Activated T-cell treated with anti-CD3 and anti-CD28 coated beads for 24 hours (primary cell): ENCODE measurements around the gene JADE2.
A peak's percentile ranks its signal among the peaks of the same experiment; 100 is the strongest.
"Not testable (repeated sequence)": the region's sequence is repeated elsewhere in the genome, so short reads cannot be mapped to it uniquely, and the experiment has no call there.

Source experiments
- DNase-seq: peaks from one replicate; pipeline ENCODE4 v3.0.0-alpha.2; 2020; ENCODE audit warnings: low read depth

The JADE2 gene

DNA sequence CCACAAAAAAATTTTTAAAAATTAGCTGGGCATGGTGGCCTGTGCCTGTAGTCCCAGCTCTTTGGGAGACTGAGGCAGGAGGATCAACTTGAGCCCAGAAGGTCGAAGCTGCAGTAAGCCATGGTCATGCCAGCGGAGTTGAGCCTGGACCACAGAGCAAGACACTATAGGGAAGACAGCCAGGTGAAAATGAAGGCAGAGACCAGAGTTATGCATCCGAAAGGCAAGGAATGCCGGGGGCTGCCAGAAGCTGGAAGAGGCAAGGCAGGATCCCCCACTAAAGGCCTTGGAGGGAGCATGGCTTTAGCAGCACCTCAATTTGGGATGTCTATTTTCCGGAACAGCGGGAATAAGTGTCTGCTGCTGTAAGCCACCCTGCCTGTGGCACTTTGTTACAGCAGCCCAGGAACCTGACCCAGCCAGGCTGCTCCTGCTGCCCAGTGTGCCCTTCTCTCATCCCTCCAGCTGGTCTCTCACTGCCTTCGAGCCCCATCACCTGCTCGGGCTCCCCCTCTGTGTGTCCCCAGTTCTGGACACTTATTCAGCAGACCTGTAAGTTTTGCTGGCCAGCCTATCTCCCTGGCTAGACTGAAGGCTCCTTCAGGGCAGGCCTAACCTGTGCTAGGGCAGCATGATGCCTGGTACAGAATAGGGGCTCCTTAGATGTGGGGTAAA, 16.8 kb upstream of the JADE2 start:
- no peak for DNase-seq

DNA sequence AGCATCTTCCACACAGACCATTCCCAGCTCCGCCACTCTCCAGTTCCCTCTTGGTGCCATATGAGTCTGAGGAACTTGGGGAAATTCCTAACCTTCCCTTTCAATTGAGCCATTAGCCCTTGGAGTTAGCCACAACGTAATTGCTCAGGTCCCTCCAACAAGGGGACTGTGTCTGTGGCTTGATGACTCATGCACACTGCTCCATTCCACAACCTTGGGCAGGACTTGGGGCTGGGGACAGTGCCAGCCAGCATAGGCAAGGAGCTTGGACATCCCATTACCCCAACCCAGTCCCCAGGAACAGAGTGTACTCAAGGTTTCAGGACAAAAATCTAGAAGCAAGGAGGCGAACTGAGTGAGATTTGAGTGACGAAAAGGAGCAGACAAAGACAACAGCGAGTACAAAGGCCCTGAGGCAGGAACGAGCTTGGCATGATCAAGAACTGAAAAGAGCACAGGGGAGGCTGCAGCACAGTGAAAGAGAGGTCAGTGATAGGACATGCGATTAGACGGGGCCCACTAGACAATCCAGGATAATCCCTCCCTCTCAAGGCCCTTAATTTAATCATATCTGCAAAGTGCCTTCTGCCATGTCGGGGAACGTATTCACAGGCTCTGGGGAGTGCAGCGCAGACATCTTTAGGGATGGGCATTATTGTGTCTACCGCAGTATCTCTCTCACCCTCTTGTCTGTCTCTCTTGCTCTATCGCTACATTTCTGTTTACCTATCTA, 16.0 kb upstream of the JADE2 start:
- no peak for DNase-seq

DNA sequence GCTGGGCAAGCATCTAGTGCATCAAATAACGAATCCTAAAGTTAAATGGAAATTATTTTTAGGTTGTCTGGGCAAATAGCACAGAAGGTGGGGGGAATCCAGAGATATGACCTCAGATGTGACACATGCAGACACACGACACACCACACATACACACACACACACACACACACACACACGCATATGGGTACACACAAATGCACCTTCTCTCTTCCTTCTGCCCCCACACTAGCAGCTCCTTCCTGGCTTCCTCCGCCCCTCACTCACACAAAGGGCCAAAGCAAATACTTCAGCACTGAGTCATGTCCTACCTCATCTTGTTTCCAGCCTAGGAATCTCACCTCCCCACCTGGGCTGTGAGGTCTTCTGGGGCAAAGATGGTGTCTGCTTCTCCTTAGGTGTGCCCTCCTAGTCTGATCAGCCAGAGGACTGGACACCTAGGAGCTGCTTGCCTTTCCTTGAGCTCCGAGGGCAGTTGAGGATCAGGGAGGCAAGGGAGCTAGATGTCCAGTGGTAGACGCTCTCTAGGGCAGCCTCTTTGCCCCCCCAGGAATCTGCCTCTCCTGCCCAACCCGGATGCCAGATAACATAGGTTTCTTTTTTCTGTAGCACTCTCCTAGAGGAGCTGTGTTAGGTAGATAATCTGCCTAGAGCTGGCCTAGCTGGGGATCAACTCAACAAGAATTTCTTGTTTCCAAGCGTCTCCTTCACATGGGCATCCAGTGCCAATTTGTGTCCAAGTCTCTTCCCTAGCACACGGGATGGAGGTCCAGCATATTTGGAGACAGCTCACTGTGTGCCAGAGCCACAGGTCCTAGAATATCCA, 14.3 kb upstream of the JADE2 start:
- DNase-seq = peak; percentile 52

DNA sequence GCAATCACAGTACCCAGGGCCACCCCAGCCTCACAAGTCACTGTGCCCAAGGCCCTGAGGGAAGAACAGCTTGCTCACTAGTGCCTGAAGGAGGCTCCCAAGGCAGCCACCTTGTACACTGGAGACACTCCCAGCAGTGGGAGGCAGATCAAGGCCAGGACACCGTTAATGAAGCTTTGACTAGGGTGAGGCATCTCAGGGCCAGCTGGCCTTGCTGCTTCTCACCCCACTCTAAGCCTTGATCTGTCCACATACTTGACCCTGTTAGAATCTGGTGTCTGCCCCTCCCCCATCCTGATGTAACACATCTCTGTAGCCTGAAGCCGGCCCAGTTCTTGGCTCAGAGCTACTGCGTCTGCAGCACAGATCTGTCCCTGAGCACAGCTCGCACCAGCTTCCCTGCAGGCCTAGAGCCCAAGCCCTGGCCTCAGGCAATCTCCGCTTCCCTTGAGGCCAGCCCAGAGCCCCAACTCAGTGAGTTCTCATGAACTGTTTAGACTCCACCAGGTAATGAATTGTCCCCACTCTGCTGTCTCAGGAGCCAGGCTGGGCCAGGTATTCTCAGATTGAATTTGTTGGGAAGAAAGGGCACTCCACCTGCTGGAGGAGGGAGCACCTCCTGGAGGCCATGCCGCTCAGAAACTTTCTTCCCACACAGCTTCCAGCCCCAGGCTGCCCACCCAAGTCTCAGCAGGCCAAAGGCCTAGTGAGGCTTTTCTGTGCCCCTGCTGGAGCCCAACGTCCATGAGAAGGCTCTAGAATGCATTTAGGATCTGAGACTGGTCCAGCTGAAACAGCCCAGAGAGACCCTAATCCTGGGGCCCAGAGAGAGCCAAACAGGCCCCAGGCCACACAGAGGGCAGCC, 13.4 kb upstream of the JADE2 start:
- DNase-seq = no peak

DNA sequence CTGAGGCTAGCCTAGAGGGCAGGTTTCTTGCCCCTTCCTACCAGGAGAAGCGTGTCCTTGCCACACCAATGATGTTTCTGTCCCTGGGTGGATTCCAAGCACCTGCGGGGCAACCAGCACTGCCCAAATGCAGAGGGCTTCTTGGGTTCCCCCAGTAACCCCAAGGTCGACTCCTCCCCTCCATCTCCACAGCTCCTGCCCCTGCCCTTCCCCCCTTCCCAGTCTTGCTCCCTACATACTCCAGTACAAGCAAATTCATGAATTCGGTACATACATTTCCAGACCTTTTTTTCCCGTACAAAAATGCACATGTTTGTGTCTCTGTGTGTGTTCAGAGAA, 12.8 kb upstream of the JADE2 start:
- no peak for DNase-seq

DNA sequence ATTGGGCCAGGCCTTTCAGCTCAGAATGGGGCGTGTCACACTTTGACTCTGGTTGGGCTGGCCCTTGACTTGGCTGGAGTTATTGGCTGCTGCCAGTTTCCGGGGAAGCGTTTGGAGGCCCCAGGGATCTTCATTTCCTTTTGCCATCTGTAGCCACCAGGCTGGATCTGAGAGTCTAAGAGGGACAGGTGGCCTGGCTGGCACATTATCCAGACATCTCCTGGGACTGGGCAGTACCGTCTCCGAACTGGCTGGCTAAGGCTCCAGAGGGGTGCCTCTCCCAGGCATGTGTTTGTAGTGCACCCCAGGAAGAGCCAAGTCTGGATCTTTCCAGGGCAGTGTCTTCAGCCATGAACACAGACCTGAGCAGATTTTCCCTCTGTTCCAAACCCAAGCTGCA, 9.7 kb upstream of the JADE2 start:
- no peak for DNase-seq

DNA sequence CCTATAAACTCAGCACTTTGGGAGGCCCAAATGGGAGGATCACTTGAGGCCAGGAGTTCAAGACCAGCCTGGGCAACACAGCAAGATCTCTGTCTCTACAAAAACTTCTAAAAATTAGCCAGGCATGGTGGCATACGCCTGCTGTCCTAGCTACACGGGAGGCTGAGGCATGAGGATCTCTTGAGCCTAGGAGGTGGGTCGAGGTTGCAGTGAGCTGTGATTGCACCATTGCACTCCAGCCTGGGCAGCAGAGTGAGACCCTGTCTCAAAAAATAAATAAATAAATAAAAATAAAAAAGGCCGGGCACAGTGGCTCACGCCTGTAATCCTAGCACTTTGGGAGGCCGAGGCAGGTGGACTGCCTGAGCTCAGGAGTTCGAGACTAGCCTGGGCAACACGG, 8.5 kb upstream of the JADE2 start:
- not testable (repeated sequence) for DNase-seq

DNA sequence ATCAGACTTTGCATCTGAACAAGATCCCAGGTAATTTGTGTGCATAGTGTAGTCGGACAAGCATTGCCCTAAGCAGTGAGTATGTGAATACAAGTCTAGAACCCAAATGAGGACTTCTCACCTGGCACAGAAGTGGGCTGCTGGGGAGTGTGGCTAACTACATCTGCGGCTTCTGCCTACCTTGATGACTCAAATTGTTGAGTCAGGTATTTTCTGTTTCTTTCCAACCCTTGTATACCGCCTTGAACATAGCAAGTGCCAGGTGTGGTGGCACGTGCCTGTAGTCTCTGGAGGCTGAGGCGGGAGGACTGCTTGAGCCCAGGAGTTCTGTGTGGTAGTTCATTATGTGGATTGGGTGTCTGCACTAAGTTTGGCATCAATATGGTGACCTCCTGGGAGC, 7.9 kb upstream of the JADE2 start:
- DNase-seq = no peak

DNA sequence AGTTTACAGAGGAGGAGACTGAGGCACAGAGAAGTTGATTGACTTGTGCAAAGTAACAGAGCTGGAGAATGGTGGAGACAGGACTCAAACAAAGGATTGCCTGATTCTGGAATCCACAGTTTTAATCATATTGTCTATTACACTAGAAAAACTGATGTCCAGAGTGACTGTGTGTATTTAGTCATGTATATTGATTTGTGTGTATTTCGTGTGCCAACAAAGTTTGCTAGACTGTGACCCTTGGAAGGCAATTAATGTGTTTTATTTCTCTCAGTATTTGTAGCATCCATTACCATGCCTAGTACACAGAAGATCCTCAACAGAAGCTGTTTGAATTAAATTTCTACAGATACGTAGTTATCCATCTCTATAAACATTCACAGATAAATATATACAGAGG, 5.5 kb upstream of the JADE2 start:
- no peak for DNase-seq

DNA sequence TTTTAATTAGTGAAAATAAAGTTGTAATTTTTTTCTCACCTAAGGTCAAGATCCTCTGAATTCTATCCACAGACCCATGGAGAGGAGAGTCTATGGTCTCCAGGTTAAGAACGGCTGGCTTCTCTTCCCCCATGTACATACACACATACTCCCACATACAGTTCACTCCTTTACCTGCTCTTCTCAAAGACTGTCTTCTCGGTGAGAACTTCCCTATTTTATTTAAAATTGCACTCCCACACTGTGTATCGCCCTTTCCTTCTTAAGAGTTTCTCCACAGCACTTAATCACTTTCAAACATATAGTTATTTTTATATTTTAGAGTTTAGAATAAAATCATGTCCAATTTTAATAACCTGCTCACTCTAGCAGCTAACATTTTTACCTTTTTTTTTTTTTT, 3.6 kb upstream of the JADE2 start:
- DNase-seq = no peak

DNA sequence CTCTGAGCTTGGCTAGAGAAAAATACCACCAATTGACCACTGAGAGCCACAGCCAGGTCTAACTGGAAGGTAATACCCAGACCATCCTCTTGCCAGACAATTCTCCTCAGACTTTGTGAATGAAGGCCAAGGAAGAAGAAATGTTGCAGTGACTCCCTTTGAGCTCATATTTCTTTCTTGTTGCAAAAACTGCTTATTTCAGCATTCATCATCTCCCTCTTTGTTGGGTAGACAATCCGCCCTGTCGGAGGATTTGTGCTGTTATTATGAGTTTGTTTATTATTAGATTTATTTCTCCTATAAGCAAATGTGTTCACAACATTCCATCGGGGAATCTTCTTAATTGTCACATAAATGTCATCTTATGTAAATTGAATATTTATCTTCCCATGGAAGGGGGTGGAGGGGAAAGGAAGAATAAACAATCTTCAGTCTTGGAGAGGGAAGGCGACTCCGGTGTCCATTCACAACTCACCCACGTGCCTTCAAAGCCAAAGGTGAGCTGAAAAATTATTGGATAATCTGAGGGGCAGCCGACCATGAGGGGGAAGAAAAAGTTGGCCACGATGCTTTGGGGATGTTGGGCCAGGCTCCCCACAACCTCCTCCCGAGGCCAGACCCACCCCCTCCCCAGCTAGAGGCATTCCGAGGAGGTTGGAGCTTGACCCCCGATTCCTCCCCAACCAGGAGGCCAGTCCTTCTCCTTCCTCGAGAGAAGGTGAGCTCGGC, 1.8 kb upstream of the JADE2 start:
- DNase-seq = no peak

DNA sequence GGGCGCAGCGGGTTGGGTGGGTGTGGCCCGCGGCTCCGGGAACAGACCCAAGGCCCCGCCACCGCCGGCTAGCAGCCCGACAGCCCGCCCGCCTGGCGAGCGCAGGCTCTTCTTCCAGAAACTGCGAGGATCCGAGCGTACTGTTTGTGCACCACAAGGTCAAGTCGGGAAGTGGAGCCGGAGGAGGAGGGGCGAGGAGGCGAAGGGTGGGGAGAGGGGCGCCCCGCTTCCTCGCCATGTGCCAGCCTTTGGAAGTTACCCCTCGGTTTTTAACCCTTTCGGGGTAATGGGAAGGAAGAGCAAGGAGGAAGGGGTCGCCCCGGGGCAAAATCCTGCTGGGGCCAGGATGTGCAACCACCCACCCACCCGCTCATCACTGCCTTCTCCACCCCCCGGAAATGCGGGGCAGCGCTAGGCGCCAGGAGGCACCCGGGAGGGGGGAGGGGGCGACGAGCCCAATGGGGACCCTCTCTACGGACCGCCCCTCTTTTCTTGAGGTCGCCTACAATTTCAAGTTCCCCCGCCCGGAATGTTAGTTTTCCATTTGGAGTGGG, 1.1 kb upstream of the JADE2 start:
- peak; percentile 46 for DNase-seq

DNA sequence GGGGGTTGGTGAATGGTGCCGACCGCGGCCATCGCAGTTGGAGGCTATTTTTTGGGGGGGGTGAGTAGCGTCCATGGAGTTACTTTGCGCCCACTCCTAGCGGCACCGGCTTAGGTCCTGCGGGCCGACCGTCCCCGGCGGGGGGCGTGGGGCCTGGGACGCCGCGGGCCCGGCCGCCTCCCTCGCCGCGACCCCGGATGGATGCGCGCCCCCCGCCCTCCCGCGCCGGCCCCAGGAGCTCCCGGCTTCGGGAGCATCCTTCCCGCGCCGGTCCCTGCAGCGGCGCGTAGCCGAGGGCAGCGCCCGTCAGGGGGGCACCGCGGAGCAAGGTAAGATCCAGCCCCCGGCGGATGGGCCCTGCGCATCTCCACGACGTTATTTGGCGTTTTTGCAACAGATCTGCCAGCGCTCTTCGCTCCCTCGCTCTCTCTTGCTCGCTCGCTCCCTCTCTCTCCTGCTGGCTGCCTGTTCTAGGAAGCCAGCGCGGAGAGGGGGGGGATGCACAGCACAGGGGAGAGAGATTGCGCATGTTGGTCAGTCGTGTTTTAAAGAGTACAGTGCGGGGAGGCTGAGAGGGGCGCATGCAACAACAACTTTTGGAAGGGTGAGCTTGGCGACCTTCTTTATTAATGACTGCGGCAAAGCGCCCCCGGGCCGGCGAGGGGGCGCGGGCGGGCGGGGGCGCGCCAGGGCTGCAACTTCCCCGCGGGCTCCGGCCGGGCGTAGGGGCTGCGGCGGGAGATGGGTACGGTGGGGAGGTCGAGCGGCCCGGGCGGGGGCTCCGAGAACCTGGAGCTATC, 413 bp downstream of the JADE2 start:
- peak; percentile 43 for DNase-seq

DNA sequence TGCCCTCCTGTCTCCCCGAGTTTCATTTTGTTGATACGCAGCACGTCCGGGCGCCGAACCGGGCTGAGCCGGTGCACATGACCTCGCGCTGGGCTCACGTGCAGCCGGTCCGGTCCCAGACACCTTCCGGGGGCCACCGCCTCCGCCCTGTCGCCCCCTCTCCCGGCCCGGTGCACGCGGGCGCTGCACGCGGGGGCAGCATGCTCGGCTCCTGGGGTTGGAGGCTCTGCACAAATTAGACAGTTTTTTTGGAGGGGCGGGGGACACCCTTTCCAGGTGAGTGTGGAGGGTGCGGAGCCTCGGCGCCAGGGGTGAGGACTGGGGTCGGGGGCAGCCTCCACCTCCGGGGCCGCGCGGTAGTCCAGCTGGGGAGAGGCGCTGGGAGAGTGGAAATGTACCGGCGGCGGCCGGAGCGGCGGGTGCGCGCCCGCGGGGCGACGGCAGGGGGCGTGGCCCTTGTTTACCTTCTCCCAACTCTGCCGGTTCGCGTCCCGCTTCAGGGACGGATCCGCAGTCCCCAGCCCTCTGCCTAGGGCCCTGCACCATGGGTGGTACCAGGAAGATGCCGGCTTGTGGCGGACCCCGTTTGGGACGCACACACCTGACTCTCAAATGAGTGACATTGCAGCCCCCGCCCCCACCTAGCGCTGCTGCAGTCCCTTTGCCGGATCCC, 1.1 kb downstream of the JADE2 start:
- peak; percentile 72 for DNase-seq

DNA sequence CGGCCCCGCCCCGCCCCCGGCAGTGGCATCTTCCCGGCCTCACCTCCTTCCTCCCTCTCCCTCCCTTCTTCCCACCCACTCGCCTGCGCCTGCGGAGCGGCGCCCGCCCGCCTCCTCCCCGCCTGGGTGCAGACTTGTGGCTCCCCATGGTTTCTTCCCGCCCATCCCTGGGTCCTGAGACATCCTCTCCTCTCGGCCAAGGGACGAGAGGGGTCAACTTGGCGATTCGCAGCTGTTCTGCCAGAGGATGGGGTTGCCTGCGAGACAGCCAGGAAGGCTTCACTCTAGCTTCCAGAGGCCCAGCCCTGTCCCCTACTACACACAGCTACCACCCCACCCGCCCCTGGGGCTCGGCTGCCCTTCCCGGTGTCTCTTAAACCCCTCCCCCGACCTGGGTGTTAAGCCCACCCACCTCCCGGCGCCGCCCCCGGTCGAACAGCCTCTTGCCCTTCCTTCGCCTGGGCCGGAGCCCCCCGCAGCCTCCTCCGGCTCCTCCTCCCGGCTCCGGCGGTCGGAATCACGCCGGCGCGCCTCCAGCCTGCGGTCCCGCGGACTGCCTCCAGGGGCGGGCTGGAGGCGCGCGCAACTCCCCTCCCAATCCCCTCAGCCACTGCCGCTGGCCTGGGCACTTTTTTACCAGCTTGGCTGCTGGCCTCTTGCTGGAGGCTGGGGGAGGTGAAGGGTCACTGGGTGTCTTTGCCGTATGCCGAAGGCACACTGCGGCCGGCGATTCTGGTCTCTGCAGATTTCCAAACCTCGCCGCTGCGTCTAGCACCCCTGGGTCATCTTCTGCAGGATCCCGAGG, 1.9 kb downstream of the JADE2 start:
- DNase-seq = peak; percentile 68

DNA sequence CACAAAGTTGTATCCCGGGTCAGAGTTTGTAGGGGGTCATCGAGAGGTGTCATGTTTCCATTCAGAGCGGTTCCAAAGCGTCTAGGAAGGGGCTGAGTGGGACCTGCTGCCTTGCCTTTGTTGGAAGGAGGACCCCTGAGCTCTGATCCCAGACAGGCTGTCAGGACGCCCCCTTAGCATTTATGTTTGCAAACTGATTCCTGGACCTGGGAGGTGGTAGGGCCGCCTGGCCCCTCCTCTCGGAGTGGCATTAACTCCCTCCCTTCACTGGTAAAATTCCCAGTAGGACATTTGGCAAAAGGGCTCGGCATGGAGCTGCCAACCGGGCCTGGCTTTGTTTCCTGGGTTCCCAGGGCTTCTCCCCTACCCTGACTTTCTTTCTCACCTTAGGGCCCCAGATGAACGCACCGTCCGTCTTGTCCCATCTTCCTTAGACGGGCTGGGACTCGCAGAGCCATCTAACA, 2.5 kb downstream of the JADE2 start:
- no peak for DNase-seq

DNA sequence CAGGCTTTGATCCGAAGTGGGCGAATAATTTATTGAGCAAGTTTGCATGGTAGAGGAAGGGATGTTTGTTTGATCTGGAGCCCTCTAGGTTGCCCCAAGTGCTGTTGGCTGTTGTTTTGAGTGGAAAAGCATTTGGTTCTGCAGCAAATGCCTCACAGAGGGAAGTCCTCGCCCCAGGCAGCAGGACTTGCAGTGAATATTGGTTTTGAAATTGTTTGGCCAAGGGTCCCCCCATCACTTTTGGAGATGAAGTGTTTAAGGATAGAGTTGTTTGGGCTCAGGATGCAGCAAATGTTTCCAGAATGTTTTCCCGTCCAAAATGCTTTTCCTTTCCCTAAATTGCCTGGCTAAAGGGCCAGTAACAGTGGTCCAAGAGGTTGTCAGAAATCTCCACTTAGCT, 3.1 kb downstream of the JADE2 start:
- DNase-seq = no peak

DNA sequence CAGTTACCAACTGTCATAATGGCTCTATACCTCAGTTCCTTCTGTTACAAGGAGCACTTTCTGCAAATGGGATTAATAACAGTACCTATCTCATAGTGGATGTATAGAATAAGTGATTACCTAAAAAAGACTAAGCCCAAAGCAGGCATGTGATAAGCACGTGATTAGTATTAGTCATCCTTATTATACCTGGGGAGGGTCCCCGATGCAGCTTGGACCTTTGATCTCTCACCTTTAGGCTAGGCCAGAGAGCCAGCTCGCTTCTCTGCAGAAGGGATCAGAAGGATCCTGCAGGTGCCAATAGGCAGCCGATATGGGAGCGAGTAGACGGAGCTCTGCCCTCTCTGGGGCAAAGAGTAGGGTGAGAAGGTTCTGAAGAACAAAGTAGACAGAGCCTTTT, 4.0 kb downstream of the JADE2 start:
- DNase-seq = no peak
